Measurements from ENCODE around the gene HDAC4. TPM values are rescaled to one million over a fixed set of nuclear protein-coding genes. Genes with fewer than 3 reads are reported as not detected.

HDAC4 gene
- total and polyA plus RNA-seq, 12 donors: 3.7 to 40.0 (median 25.5) TPM

- 58 to 60% methylated on average over 13 of the region's 13 CpGs for WGBS, 2 donors
Measured at GRCh38 chr2:239407112-239407511, 6.3 kb upstream of the HDAC4 start.

GRCh38 chr2:239406316-239406995 is 5.6 kb upstream of the HDAC4 start:
- Histone ChIP-seq H3K4me1 (peaks cover 0 to 9% (median 6%) of the 10 kb centered on the region in 9 donors), H3K9me3 (peaks cover 0 to 15% (median 0%) of the 10 kb centered on the region in 11 donors), H3K36me3 (no peaks in the 10 kb centered on the region), H3K27ac (no peak overlapping the region), H3K4me3 (no peak overlapping the region), H3K27me3 (no peaks in the 10 kb centered on the region)
- intact Hi-C loops (cut with DNase I): loop anchor here in 1 of 10 donors (10.0 kb wide), 1 partner anchor 282 kb away; no protein-coding TSS in a partner anchor
- no peak for DNase-seq
- 92 to 94% methylated on average over 11 of the region's 11 CpGs for WGBS, 2 donors
- no peak for ATAC-seq
- no peak for TF ChIP-seq CTCF (IDR thresholded peaks at IDR 0.05)

More at GRCh38 chr2:239407112-239407511, 6.3 kb upstream of the HDAC4 start:
- Histone ChIP-seq H3K36me3 (no peaks in the 10 kb centered on the region), H3K27me3 (no peaks in the 10 kb centered on the region), H3K4me1 (peaks cover 0 to 6% (median 4%) of the 10 kb centered on the region in 9 donors), H3K9me3 (peaks cover 0 to 18% (median under 1%) of the 10 kb centered on the region in 11 donors), H3K4me3 (no peak overlapping the region), H3K27ac (no peak overlapping the region)
- DNase-seq: no peak
- intact Hi-C loops (cut with DNase I): loop anchor here in 1 of 10 donors (10.0 kb wide), 1 partner anchor 282 kb away; no protein-coding TSS in a partner anchor
- TF ChIP-seq CTCF (IDR thresholded peaks at IDR 0.05): no peak
- ATAC-seq: no peak

GRCh38 chr2:239405071-239405470 is 4.3 kb upstream of the HDAC4 start:
- no peak overlapping the region for H3K27ac ChIP-seq
- intact Hi-C loops (cut with DNase I): loop anchor here in 1 of 10 donors (10.0 kb wide), 1 partner anchor 280 kb away; no protein-coding TSS in a partner anchor
- TF ChIP-seq CTCF (IDR thresholded peaks at IDR 0.05): no peak
- 91 to 92% methylated on average over 6 of the region's 6 CpGs for WGBS, 2 donors
- no peaks in the 10 kb centered on the region for H3K27me3 ChIP-seq
- peaks cover 0 to 9% (median 6%) of the 10 kb centered on the region in 9 donors for H3K4me1 ChIP-seq
- no peaks in the 10 kb centered on the region for H3K36me3 ChIP-seq
- ATAC-seq: no peak
- peaks cover 0 to 13% (median 0%) of the 10 kb centered on the region in 11 donors for H3K9me3 ChIP-seq
- no peak overlapping the region for H3K4me3 ChIP-seq
- DNase-seq: no peak

GRCh38 chr2:239402666-239403065 is 1.8 kb upstream of the HDAC4 start:
- Histone ChIP-seq H3K27ac (no peak overlapping the region), H3K9me3 (no peaks in the 10 kb centered on the region), H3K4me1 (peaks cover 0 to 28% (median 21%) of the 10 kb centered on the region in 9 donors), H3K4me3 (no peak overlapping the region), H3K27me3 (no peaks in the 10 kb centered on the region), H3K36me3 (no peaks in the 10 kb centered on the region)
- ATAC-seq (no peak), DNase-seq (no peak)
- intact Hi-C loops (cut with DNase I): loop anchor here in 3 of 10 donors (5.0 to 10.0 kb wide), 2 partner anchors 85 to 278 kb away; no protein-coding TSS in a partner anchor
- 98% methylated on average over 11 of the region's 11 CpGs for WGBS, 2 donors
- no peak for TF ChIP-seq CTCF (IDR thresholded peaks at IDR 0.05)
